ENCODE data around the gene SLC8A1.
A peak's percentile ranks its signal among the peaks of the same experiment; 100 is the strongest.

The SLC8A1 gene

DNA sequence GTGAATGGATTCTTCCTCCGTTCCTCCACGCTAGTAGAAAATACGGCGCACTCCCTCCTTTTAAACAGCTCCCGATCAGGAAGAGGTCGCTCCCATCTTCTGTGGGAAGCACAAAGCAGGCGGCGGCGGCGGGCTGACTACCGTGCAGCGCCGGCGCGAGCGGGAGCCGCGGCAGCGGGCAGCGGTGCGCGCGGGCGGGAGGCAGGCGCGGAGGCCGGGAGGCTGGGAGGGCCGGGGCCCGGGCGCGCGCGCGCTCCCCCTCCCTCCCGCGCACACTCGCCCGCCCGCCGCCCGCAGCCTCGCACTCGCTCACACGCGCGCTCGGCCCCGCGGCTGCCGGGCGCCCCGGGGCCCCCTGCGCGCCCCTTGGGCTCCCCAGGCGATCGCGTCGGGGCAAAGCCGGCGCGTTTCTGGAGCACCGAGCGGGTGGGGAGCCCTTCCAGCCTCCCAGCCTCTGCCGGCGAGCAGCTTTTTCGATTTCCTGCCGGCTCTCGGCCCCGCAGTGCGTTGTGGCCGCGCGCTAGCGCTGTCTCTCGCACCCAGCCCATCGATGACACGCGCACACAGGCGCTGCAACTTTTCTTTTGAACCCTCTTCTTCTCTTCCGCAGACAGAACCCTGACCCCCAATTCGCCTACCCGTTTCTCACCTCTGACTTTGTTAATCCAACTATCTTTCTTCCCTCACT, at the start of gene SLC8A1:
Gene SLC8A1, minus strand, starts transcription at position 173 of the 688 bp plus-strand sequence.
- peak; percentile 19 for DNase-seq (ENCODE audit: low spot score)

DNA sequence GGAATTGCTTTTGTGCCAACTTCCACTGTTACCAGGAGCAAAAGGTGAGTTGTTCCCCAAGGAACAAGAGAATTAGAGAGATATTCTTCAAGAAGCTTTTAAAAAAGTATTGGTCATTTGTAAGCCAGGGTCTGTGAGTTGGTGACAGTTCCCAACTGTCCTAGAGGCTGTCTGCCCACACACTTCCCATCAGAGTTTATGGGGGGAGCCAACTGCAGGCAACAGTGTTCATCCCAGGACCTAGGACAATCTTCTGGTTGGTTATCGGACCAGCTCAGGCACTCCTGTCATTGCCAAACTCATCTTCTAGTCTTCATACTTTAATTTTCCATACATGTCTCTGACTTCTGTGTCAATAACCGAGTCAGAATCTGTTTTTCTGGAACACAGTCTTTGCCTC, 47.5 kb upstream of the SLC8A1 start:
- no peak for DNase-seq (ENCODE audit: low spot score)

DNA sequence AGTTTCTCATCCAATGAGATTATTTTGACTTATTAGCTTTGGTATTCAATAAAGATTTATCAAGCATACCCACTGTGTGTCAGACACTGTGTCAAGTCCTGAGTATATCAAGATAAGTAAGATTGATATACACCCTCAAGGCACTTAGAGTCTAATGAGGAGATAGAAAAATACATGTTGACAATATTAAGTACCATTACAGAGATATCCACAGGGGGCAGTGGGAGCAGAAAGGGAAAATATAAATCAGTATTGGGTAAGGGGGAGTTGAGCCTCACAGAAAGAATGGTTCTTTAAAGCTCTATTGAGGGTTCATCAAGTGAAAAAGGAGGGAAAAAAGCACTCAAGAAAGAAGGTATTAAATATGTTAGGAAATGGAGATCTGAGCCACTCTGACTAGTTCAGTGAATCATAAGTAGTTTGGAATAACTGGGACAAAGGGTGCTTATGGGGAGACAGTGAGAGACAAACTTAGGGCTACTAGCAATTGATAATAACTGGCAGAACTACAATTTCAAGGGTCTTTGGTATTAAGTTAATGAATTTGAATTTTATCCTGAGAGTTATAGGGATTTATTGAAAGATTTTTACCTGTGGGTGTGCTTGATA, 45.5 kb upstream of the SLC8A1 start:
- no peak for DNase-seq (ENCODE audit: low spot score)

DNA sequence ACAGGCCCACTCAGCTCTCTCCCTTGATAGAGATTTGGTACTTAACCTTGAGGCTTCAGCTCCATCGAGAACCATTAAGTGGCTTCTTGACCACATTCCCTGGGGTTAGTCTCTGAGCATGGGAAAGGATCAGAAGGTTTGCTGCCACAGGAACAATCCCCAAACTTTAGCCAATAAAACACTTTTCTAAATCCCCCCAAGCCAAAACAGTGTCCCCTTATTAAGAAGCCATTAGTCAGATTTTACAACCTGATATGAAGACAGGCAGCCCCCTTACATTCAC, 37.7 kb upstream of the SLC8A1 start:
- DNase-seq (ENCODE audit: low spot score), result no peak

DNA sequence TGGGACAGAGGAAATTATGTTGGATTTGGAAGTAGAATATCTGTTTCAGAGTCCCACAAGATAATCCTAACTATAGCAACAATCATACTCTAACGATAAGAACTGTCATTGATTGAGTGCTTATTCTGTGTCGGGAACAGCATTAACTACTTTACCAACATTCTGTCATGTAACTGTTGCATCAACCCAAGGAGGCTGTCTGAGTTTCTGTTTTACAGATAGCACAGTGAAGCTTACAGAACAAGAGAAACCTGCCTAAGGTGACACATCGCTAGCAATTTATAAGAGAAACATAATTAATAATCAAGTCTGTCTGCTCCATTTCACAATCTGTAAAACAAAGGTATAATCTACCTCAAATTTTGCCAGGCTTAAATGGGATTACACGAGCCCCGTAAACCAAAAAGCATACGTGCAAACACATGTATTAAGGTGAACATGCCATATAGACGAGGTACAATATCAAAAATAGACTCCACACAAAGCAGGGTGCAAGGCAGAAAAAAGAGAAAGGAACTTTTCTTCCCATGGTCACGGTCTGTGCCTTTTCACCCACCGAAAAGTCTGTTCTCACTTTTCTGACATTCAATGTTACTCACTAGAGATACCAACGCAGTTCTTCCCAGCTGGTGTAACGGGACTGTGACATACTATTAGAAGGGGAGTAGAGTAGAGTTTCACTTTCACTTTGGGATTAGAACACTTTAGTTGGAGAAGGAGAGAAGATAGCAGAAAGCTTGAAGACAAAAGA, 37.2 kb upstream of the SLC8A1 start:
- no peak for DNase-seq (ENCODE audit: low spot score)

DNA sequence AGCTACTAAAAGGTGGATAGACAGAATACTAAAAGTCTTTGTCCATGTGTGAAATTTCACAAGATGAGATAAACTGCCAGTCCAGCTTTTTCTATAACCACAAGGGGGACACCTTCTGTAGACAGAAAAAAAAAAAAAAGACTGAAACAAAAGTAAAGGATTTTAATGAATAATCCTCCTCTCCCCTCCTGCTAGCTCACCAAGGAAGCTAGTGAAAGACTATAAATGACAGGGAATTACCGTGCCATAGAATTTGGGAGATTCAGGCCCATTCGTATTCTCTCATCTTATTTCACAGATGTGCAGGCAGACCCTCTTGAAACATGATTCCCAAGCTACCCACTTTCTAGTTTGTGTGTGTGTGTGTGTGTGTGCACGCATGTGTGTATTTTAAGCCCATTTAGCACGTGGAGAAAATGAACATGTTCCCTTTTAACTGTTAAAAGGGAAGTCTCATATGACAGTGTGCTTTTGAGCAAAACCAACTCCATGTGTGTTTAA, 36.3 kb upstream of the SLC8A1 start:
- DNase-seq (ENCODE audit: low spot score), result no peak

DNA sequence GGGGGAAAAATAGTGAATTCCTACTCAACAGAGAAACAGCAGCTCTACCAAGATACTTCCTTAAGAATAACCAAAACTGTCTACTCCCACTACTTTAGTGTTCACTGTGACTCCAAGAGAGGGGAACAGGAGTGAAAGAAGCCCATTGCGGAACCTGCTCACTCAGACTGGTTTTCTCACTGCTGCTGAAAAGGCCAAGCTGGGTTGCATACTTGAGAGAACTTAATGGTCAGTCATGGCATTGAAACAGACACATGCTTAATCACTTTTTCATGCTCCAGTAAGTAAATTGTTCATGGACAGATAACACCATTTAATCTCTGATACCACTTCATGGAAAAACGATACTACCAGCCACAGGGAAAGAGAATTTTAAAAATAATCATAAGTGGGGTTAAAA, 35.7 kb upstream of the SLC8A1 start:
- peak; percentile 63 for DNase-seq (ENCODE audit: low spot score)

DNA sequence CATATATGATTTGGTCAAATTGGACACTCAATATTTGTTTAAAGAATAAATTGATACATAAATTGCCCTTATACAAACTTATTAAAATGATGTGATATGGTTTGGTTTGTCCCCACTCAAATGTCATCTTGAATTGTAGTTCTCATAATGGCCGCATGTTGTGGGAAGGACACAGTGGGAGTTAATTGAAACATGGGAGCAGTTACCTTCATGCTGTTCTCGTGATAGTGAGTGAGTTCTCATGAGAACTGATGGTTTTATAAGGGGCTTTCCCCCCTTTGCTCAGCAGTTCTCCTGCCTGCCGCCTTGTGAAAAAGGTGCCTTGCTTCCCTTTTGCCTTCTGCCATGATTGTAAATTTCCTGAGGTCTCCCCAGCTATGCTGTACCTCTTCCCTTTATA, 34.0 kb upstream of the SLC8A1 start:
- no peak for DNase-seq (ENCODE audit: low spot score)

DNA sequence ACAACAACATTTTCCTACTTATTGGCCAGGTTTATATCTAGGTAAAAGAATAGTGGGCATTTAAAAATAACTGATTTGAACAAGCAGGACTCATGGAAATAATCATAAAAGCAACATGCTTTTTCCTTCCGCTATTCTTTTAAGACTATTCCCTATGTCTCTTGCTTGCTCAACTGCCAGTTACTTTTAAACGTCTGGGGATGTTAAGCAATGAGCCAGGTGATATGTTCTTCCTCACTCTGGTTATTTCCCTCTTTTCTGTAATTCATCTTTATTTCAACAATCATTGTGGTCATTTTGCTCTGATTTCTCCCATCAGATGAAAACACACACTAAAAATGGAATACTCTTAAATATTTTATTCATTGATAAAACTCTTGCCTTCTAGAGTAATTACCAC, 33.4 kb upstream of the SLC8A1 start:
- DNase-seq (ENCODE audit: low spot score), result no peak

GRCh38 chr2:40483549-40484243, 31.8 kb upstream of the SLC8A1 start:
- no peak for DNase-seq (ENCODE audit: low spot score)

DNA sequence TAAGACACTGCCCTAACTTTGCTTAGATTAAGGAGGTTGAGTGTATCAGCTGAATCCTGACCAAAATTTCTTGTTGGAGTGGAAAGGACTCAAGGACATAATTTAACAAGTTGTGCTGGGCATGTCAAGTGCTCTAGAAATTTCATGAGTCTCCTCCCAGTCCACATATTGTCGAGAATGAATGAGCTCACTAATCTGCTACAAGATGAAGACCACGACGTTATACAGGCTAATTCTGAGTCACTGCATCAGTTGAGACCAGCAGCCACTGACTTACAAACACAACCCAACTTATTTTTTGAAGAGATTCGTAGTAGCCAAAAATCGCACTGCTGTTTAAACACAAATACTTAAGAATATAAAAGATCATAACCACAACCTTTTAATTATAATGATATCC, 28.7 kb upstream of the SLC8A1 start:
- DNase-seq (ENCODE audit: low spot score), result no peak

GRCh38 chr2:40480073-40480472, 28.2 kb upstream of the SLC8A1 start:
- no peak for DNase-seq (ENCODE audit: low spot score)

GRCh38 chr2:40477361-40477760, 25.5 kb upstream of the SLC8A1 start:
- no peak for DNase-seq (ENCODE audit: low spot score)

DNA sequence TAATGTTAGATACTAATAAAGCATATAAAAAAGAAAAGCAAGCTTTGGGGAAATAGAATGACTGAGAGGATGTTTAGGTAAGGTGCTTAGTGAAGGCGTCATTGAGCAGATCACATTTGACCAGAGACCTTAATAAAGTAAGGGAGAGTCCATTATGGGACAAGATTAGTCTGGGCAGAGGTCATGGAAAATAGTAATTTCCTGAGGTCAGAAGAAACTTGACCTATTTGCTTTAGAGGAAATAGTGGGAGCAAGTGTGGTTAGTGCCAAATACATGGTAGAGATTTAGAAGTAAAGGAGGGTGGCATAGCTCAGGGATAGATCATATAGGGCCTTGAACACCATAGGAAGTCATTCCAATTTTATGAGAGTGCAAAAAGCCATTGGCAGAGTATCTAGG, 24.5 kb upstream of the SLC8A1 start:
- DNase-seq (ENCODE audit: low spot score), result no peak

DNA sequence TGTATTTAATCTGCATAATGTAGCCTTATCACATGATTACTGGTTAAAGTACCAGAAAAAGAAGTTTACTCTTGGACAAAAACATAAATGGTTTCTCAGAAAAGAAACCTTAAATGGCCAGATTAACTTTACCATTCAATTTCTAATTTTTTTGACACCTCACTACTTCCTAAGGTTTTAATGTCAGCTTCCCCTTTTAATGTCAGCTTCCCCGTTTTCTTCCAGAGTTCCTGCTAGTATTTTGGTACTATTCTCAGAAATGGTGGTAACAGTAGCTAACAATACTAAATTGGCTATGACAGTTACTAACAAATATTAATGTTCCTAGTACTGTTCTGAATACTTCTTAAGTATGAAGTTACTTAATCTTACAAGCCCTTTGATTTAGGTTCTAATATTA, 22.4 kb upstream of the SLC8A1 start:
- DNase-seq (ENCODE audit: low spot score), result no peak

DNA sequence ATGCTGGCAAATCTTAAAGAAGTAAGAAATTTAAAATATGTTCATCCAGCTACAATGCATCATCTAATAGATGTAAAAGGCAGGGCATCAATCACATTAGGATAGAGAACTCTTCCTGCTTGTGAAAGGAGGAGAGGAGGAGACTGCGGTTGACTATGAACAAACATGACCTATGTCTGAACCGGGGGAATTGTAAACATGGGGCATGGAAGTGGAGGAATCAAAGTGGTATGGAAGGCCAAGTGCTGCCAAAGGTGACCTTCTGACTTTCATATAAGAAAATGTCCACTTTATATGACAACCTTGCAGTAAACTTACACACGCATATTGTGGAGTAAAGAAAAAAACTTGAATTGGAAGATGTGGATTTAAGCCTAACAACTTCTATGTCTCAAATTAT, 20.0 kb upstream of the SLC8A1 start:
- no peak for DNase-seq (ENCODE audit: low spot score)

- DNase-seq (ENCODE audit: low spot score), result no peak
Observed at GRCh38 chr2:40470822-40471813, 19.2 kb upstream of the SLC8A1 start.

DNA sequence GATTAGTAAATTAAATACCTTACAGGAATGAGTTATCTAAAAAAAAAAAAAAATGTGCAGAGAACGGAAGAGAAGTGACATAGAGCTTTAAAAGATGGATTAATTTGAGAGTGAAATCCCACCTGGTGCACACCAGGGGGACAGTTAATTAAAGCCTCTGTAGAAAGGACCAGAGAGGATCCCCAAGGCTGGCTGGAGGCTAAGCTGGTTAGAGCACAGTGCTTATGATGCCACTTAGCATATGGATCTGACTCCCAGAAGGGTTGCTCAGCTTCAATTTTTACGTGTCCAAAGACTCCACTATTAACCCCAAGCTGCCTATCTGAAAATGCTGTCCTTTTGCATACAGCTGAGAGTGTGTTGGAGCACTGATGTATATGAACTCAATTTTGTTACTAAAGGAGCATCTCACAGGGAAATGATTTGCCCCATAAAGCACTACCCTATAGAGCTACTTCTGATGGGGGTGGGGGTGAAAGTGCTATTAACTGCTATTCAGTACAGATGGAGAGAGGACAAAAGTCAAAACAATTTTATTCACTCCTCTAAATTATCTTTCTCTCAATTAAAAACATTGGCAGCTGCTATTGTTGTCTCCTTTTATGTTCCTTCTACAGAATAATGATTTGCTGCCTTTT, 15.2 kb upstream of the SLC8A1 start:
- DNase-seq (ENCODE audit: low spot score), result no peak

GRCh38 chr2:40466332-40466906, 14.5 kb upstream of the SLC8A1 start:
- DNase-seq (ENCODE audit: low spot score), result no peak

DNA sequence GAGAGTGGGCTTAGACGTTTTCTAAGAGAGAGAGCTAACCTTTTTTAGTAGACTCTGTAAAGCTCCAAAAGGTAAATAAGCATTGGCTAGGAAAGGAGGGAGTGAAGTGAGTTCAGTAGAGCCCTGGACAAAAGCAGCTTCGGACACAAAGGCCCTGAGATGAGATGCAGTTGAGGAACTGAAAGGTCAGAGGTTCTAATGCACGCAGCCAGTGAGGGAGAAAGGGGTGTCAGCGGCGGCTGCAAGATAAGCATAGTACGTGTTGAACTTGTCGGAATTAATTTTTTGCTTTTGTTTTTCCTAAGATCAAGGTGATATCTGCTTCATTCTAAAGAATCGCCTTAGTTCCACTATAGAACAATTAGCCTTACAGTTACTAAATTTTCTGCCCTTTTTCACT, 11.2 kb upstream of the SLC8A1 start:
- DNase-seq (ENCODE audit: low spot score), result no peak
